HepG2 (cell line): ENCODE data around the gene NGEF. TPM values are rescaled to one million over a fixed set of nuclear protein-coding genes. Genes with fewer than 3 reads are reported as not detected.

Source experiments
- ATAC-seq: fragments of 200-7000 bp; cut with Tn5 transposase; 3 replicates; pipeline ENCODE4 v1.9.1; 2020; ENCODE audit warnings: mild to moderate bottlenecking, moderate library complexity
- BruUV-seq: library from RNA; stranded (reverse); fragments of 400-500 nt; replicated peaks from 2 replicates; lab custom pipeline; 2021; lab: Mats Ljungman, UMichigan
- CTCF ChIA-PET: fragments of 300-600 bp; formaldehyde crosslinking; extraction: SDS; loops from one replicate; lab custom pipeline; 2021; ENCODE audit warnings: low total read pairs, inconsistent platforms, low intra/inter-chr PET ratio; lab: Yijun Ruan, JAX
- POLR2A ChIA-PET: fragments of 350-600 bp; sonication (Branson Sonifier 250); formaldehyde crosslinking; loops from one replicate; lab custom pipeline; 2020; ENCODE audit warnings: antibody characterized with exemption, inconsistent platforms; lab: Yijun Ruan, JAX
- DNase-seq: peaks from one replicate; pipeline ENCODE4 v3.0.0-alpha.2; 2015; ENCODE audit warnings: low spot score
- FAIRE-seq: peaks from 3 replicates; lab custom pipeline; 2011; peaks lifted over from hg19 to GRCh38; lab: Jason Lieb, UNC
- H2AFZ ChIP-seq: one replicate; pipeline ENCODE4 v1.6.1; 2011; ENCODE audit warnings: low read length, inconsistent platforms
- H3K27ac ChIP-seq: fragments of 300-600 bp; 3 replicates; pipeline ENCODE4 v1.8.0; 2011; ENCODE audit warnings: mixed run types, mild to moderate bottlenecking, mixed read lengths, low read length, inconsistent platforms; ENCODE audit not compliant: insufficient read depth; ENCODE audit errors: extremely low read length
- H3K27me3 ChIP-seq, 2 experiments: fragments of 200-600 bp in 1 of 2; 2 replicates in 1 of 2; 3 replicates in 1 of 2; pipeline versions ENCODE4 v1.6.0 to v1.8.0; 2011; ENCODE audit warnings: low read length in 2 of 2, mild to moderate bottlenecking in 2 of 2, moderate library complexity in 2 of 2, inconsistent platforms in 1 of 2; ENCODE audit not compliant: insufficient read depth in 2 of 2, control insufficient read depth in 1 of 2
- H3K36me3 ChIP-seq, 2 experiments: fragments of 200-600 bp in 1 of 2; replicated peaks in 1 of 2; 2 replicates in 1 of 2; 3 replicates in 1 of 2; pipeline versions ENCODE4 v1.5.1 to v1.8.0; 2011; ENCODE audit warnings: low read length in 2 of 2, inconsistent platforms in 1 of 2; ENCODE audit not compliant: insufficient read depth in 2 of 2, control insufficient read depth in 1 of 2
- H3K4me1 ChIP-seq: 2 replicates; pipeline ENCODE4 v1.5.1; 2012; ENCODE audit warnings: low read length, inconsistent platforms; ENCODE audit not compliant: insufficient read depth
- H3K4me2 ChIP-seq: 2 replicates; pipeline ENCODE4 v1.6.0; 2011; ENCODE audit warnings: low read depth, low read length, inconsistent platforms
- H3K4me3 ChIP-seq, 3 experiments: fragments of 200-600 bp in 1 of 3; sonication (generic), shearing (Covaris generic) in 1 of 3; replicated peaks in 1 of 3; 2 replicates each; pipeline ENCODE4 v1.5.1; 2011 to 2016; ENCODE audit warnings: low read length in 3 of 3, inconsistent platforms in 2 of 3, low read depth in 2 of 3, mild to moderate bottlenecking in 2 of 3, control low read depth in 1 of 3, mixed read lengths in 1 of 3; ENCODE audit not compliant: insufficient read depth in 1 of 3
- H3K79me2 ChIP-seq: one replicate; pipeline ENCODE4 v1.6.1; 2011; ENCODE audit warnings: low read length, inconsistent platforms; ENCODE audit not compliant: insufficient read depth
- H3K9ac ChIP-seq: 2 replicates; pipeline ENCODE4 v1.6.0; 2011; ENCODE audit warnings: mild to moderate bottlenecking, low read depth, low read length, inconsistent platforms; ENCODE audit not compliant: insufficient read depth
- H3K9me3 ChIP-seq: 2 replicates; pipeline ENCODE4 v1.5.1; 2012; ENCODE audit warnings: mild to moderate bottlenecking, low read length
- H4K20me1 ChIP-seq: 2 replicates; pipeline ENCODE4 v1.6.0; 2011; ENCODE audit warnings: inconsistent platforms, mild to moderate bottlenecking, low read length, moderate library complexity; ENCODE audit not compliant: insufficient read depth
- BORCS8-MEF2B ChIP-seq: sonication (generic); formaldehyde crosslinking; IDR thresholded peaks from 2 replicates; pipeline ENCODE4 v1.8.0; 2022; ENCODE audit warnings: mild to moderate bottlenecking, missing genetic modification reagents
- CEBPZ ChIP-seq: IDR thresholded peaks from 2 replicates; pipeline ENCODE4 v1.6.1; 2012; ENCODE audit warnings: low read length, improper control_type of control experiment
- FLYWCH1 ChIP-seq: sonication (generic); formaldehyde crosslinking; IDR thresholded peaks from 2 replicates; pipeline ENCODE4 v1.8.1; 2023; ENCODE audit warnings: mild to moderate bottlenecking, missing genetic modification reagents
- HDAC2 ChIP-seq: sonication (generic); formaldehyde crosslinking; IDR thresholded peaks from 2 replicates; pipeline ENCODE4 v1.4.0; 2020; ENCODE audit warnings: missing genetic modification reagents
- MXI1 ChIP-seq: IDR thresholded peaks from 3 replicates; pipeline ENCODE4 v1.6.1; 2012; ENCODE audit warnings: low read depth, low read length, inconsistent platforms, borderline replicate concordance
- NCOA2 ChIP-seq: sonication (generic); formaldehyde crosslinking; IDR thresholded peaks from 2 replicates; pipeline ENCODE4 v1.8.0; 2022; ENCODE audit warnings: inconsistent platforms
- PCBP2 ChIP-seq: fragments of 200-400 bp; formaldehyde crosslinking; optimal IDR thresholded peaks from 2 replicates; pipeline ENCODE3; 2018; ENCODE audit warnings: low read length, low read depth; ENCODE audit not compliant: poor library complexity, severe bottlenecking
- PLSCR1 ChIP-seq: sonication (generic); formaldehyde crosslinking; IDR thresholded peaks from 2 replicates; pipeline ENCODE4 v1.5.0; 2020; ENCODE audit warnings: missing genetic modification reagents, mild to moderate bottlenecking, borderline replicate concordance
- SIN3B ChIP-seq: fragments of 150-350 bp; IDR thresholded peaks from 2 replicates; pipeline ENCODE4 v1.6.1; 2014; ENCODE audit warnings: low read length
- TBX2 ChIP-seq: sonication (generic); formaldehyde crosslinking; IDR thresholded peaks from 2 replicates; pipeline ENCODE4 v1.5.0; 2020; ENCODE audit warnings: missing genetic modification reagents, mild to moderate bottlenecking, borderline replicate concordance
- ZFP90 ChIP-seq: sonication (generic); formaldehyde crosslinking; IDR thresholded peaks from 2 replicates; pipeline ENCODE4 v1.8.0; 2022; ENCODE audit warnings: missing genetic modification reagents, mild to moderate bottlenecking, inconsistent platforms, borderline replicate concordance
- ZNF142 ChIP-seq: sonication (generic); formaldehyde crosslinking; IDR thresholded peaks from 2 replicates; pipeline ENCODE4 v1.4.0; 2020; ENCODE audit warnings: missing genetic modification reagents
- ZNF841 ChIP-seq: sonication (generic); formaldehyde crosslinking; IDR thresholded peaks from 2 replicates; pipeline ENCODE4 v1.8.1; 2023; ENCODE audit warnings: missing genetic modification reagents, borderline replicate concordance
- WGBS: methylation state at CpG from one replicate; pipeline ENCODE4 v1.1.6; 2017; ENCODE audit warnings: low lambda C conversion rate; 5-methylcytosine and 5-hydroxymethylcytosine counted together
- in situ Hi-C: cut with HindIII; loops from 2 replicates; pipeline ENCODE4 v1.10.0; 2017; ENCODE audit warnings: low pct_unique_long_range_greater_than_20kb; ENCODE audit not compliant: extremely low pct_ligation_motif_present
- intact Hi-C: fragments of 100-400 bp; cut with micrococcal nuclease; formaldehyde crosslinking; loops from one replicate; pipeline ENCODE4 v1.10.0; 2022; ENCODE audit not compliant: unreplicated experiment
- polyA plus RNA-seq, 8 experiments: library from polyadenylated mRNA; depleted of rRNA in 3 of 8; stranded (reverse) in 7 of 8; unstranded in 1 of 8; fragments of >200 nt; fragmentation: Illumina TruSeq in 4 of 8; extraction: Trizol in 4 of 8; gene quantifications; 2 replicates each; pipeline versions ENCODE4 v1.2.1 to v1.2.3, GENCODE V29; 2011 to 2016; ENCODE audit warnings: low read depth in 4 of 8, missing spikeins in 1 of 8, mixed read lengths in 1 of 8; ENCODE audit not compliant: insufficient read depth in 1 of 8
- total RNA-seq, 5 experiments: library from RNA; depleted of rRNA; stranded (reverse); fragments of >200 nt; fragmentation: Illumina TruSeq; extraction: Trizol; gene quantifications; 2 replicates each; pipeline ENCODE4 v1.2.3, GENCODE V29; 2016; ENCODE audit warnings: low read depth in 1 of 5

Gene NGEF
- total and polyA plus RNA-seq, 2 of the 13 experiments (the other 11 are each of a cell fraction or from before 2014, with no cell fraction given), result 14.4 to 36.9 TPM

GRCh38 chr2:232951181-232951580 lies 61.9 kb downstream of the NGEF start (continued):
- TF ChIP-seq BORCS8-MEF2B (CRISPR knock-in tag) (no peak), PLSCR1 (CRISPR knock-in tag) (no peak), MXI1 (no peak), HDAC2 (CRISPR knock-in tag) (no peak), ZNF841 (CRISPR knock-in tag) (no peak), CEBPZ (no peak), FLYWCH1 (CRISPR knock-in tag) (no peak), NCOA2 (no peak)
- TF ChIP-seq, all 625 proteins: peak for 0

- FAIRE-seq, result no peak
- ATAC-seq, result no peak; the same call in 2 of the 3 replicates
- H4K20me1 ChIP-seq, result no peaks in the 10 kb centered on the region
- in situ Hi-C loops, result no loop called here
- H3K9me3 ChIP-seq, result no peaks in the 10 kb centered on the region
- ChIA-PET CTCF (no interaction called here), POLR2A (no interaction called here)
- intact Hi-C loops, result no loop called here
- no peaks in the 10 kb centered on the region; a peak in 1 of 5 replicates for H3K36me3 ChIP-seq
- no peaks in the 10 kb centered on the region for H3K79me2 ChIP-seq
- DNase-seq, result no peak
- BruUV-seq, result no TSS peak
- H2AFZ ChIP-seq, result no peak overlapping the region
- H3K4me3 ChIP-seq, result no peak overlapping the region
- no peak overlapping the region for H3K9ac ChIP-seq
- H3K27ac ChIP-seq, result no peak overlapping the region
- no peak overlapping the region for H3K4me2 ChIP-seq
- H3K27me3 ChIP-seq, result no peaks in the 10 kb centered on the region
- no peak for TF ChIP-seq TBX2 (CRISPR knock-in tag)
- TF ChIP-seq ZFP90 (CRISPR knock-in tag), result no peak
- TF ChIP-seq ZNF142 (CRISPR knock-in tag), result no peak
- TF ChIP-seq PCBP2, result no peak
- no peak for TF ChIP-seq SIN3B
- H3K4me1 ChIP-seq, result no peaks in the 10 kb centered on the region
- WGBS, result 96% methylated on average over 8 of the region's 8 CpGs
Observed at GRCh38 chr2:232950751-232951150, 62.3 kb downstream of the NGEF start.
